HG03442 (cell line): ENCODE results near the gene OSM.
"Not testable (repeated sequence)": the region's sequence is repeated elsewhere in the genome, so short reads cannot be mapped to it uniquely, and the experiment has no call there.

ENCODE experiments used
- ATAC-seq: cut with Tn5 transposase; IDR thresholded peaks from one replicate; pipeline ENCODE4 v1.9.1; 2021; ENCODE audit warnings: mild to moderate bottlenecking, moderate library complexity; ENCODE audit not compliant: unreplicated experiment

The OSM gene

DNA sequence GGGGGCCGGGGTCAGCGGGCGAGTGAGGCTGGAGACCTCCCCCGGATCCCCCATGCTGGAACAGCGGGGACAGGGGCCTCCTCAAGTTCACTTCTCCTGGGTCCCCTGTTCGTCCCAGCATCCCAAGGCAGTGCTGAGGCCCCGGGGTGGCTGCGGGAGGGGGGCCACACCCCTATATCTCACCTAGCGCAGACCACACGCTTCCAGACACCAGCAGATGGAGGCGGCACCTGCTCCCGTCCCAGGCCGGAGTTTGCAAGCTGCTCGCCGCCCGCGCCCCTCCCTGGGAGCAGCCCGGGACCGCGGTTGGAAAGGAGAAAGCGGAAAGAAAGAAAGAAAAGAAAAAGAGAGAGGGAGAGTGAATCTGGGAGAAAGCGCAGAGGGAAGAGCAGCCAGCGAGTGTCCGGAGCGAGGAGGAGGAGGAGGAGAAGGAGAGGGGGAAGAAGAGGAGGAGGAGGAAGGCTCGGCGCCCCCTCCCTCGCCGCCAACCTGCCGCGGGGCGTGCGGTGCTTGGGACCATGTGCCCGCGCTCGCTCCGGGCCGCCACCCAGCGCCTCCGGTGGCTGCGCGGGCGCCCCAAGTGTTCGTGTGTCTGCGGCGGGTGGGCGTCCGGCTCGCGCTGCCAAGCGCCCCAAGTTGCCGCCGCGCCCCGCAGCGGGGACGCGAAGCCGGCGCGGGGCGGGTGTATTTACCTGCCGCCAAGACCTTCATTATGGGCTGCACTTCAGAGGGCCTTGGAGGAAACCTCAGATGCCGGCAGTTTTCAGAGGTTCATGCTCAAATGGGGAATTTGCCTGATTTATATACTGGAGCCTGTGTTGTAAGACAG is 20.5 kb downstream of the OSM start, which contains the start of gene LIF:
LIF (minus strand) TSS at position 775 of the 829 bp plus-strand sequence; CDS start at position 711, 64 bp downstream.
- no peak for ATAC-seq

DNA sequence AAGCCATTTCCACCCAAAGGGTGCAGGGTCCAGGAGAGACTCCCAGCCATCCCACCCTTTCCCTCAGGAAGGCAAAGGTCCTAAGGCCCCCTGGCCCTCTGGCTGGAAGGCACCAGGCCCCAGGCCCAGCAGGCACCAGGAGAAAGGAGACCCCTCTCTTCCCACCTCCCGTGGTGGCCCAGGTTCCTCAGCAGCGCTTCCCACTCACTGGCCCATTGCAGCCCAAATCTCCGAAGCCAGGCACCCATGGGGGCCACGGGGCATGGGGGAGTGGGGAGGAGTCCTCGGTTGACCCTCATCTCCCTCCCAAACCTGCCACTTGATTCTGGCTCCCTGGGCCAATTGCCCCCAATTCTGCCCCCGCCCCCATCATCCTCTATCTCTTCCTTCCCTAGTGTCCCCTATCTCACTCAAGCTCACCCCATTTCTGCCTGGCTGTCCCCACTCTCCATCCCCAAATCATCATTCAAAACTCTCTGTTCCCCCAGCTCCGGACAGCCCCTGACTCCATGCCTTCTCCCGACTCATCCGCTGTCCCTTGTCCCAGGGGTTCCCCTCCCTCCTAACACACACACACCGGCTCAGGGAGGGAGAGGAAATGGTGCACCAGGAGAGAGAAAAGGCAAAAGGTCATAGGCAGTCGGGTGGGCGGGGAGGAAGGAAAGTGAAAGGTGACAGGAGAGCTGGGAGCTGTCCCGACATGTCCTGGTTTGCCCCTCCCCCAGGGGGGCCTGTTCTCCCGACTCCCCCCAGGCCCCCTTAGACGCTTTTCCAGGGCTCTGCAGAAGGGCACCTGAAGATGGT is 21.3 kb downstream of the OSM start:
- no peak for ATAC-seq

DNA sequence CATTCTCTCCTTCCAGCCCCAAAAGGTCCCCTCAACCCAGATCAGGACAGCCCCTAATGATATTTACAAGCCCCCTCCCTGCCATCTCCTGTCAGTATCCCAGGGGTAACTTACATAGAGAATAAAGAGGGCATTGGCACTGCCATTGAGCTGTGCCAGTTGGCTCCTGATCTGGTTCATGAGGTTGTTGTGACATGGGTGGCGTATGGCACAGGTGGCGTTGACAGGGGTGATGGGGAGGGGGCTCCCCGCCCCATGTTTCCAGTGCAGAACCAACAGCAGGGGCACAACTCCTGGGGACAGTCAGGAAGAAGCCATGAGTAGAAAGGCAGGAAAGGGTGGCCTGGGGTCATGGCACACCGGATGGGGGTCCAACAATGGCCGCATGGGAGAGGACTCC is 22.0 kb downstream of the OSM start:
- ATAC-seq = no peak

DNA sequence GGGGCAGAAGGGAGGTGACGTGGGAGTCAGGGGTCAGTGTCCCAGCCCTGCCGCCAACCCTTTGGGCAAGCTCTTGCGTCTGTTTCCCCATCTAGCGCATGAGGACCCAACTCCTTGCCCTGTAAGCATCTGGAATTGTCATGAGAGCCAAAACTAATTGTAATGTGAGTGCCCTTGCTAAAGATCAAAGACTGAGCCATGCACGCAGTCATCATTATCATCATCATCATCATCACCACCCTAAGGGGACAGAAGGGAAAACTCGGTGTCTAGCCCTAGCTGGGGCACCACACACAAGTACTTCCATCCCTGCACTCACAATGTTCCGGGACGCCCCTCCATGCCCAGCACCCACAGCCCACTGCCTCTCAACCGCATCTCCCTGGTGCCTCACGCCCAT is 22.6 kb downstream of the OSM start:
- ATAC-seq = no peak

DNA sequence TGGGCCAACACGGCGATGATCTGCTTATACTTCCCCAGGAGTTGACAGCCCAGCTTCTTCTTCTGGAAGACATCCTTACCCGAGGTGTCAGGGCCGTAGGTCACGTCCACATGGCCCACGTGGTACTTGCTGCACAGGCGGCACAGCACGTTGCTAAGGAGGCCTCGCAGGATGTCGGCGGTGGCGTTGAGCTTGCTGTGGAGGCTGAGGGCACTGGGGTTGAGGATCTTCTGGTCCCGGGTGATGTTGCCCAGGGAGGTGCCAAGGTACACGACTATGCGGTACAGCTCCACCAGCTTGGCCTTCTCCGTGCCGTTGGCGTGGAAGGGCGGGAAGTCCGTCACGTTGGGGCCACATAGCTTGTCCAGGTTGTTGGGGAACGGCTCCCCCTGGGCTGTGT is 23.0 kb downstream of the OSM start:
- ATAC-seq = no peak

DNA sequence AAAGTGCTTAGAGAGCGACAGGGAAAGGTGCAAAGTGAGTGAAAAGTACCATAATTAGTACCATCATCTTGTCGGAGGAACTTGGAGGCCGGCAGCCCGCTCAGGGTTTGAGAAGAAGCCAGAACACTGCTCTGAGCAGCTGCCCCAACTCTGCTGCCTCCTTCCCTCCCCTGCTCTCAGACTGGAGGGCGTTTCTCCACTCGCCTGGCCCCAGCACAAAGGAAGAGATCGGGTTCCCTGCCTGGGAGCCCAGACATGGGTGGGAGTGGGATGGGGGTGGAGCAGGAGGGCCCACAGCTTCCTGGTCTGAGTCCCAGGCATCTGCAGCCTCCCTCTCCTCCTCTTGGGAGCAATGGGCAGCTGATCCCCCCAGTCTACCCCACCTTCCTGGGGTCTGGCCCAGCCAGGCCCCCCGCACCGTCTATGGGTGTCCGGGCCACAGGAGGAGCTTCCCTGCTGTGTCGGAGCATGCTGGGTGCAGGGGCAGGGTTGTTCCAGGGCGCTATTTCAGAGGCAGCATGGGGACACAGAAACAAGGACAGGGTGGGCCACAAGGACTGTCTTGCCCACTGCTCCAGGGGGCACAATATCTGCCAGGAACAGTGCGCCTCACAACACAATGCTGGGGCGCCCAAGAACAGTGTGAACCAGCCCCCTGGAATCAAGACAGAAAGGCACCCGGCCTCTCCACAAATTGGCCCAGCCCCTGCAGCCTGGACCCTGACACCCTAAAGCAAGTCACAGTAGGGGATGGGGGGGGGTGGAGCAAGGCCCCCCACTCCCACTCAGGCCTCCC is 24.9 kb downstream of the OSM start:
- ATAC-seq = no peak

DNA sequence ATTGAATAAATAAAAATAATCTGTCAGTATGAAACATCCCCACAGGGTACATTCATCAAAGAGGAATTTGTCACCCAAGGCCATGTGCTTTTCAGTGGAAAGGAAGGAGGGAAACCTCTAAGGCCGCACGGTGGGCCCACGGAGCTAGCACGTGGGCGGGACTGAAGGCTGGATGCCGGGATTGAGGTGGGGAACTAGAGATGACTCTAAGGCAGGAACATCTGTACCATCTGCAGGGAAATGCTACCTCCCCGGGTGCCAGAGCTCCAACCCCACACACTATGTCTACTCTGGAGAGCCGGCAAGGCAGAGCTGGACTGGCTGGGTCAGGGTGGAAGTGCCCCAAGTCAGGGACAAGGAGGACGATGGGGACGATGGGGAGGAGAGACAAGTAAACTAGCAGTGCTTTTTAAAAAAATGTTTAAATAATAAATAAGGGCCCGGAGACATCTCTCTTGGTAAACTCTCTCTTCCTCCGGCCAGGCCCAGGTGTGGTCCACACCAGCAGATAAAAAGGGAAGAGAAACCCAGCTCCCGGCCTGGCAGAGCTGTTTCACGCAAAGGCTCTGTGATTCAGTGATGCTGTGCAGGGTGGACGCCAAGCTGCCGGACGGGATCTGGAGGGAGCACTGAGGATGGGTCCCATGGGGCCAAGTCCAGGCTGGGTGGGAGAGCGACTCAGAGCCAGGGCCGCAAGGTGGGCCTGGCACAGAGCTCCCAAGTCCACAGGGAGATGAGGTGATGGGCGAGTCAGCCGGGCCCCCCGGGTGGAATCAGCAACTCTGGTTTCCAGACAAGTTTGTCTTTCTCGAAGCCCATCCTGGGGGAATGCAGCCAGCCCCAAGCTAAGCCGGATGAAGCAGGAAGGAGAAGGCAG is 25.9 kb downstream of the OSM start:
- no peak for ATAC-seq

DNA sequence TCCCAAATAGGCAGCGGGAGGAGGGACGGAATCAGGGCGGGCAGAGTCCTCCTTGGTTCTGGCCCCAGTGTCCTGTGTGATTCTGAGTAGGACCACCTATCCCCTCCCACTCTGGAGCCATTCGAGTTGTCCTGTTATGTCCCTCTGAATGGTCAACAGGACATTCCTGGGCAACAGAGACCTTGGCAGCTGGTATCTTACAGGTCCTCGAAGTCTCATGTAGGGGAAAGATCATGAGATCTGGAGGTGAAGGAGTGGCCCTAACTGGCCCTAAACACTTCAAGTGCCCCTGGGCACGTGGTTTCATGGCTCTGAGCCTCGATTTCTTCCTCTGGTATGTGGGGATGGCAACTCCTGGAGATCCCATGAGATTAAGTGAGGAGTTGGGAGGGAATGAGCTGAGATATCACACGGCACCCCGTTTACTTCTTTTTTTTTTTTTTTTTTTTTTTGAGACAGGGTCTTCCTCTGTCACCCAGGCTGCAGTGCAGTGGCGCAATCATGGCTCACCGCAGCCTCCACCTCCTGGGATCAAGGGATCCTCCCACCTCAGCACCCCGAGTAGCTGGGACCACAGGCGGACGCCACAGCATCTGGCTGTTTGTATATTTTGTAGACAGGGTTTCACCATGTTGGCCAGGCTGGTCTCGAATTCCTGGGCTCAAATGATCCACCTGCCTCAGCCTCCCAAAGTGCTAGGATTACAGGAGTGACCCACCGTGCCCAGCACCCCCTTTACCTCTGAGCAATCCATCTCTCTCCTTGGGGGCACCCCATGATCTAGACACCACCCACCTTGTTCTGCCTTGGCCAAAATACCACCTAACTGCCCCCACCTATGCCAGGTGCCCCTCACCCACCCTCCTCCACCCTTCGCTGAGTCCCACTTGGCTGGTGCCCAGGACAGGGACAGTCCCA is 26.9 kb downstream of the OSM start:
- ATAC-seq = no peak

DNA sequence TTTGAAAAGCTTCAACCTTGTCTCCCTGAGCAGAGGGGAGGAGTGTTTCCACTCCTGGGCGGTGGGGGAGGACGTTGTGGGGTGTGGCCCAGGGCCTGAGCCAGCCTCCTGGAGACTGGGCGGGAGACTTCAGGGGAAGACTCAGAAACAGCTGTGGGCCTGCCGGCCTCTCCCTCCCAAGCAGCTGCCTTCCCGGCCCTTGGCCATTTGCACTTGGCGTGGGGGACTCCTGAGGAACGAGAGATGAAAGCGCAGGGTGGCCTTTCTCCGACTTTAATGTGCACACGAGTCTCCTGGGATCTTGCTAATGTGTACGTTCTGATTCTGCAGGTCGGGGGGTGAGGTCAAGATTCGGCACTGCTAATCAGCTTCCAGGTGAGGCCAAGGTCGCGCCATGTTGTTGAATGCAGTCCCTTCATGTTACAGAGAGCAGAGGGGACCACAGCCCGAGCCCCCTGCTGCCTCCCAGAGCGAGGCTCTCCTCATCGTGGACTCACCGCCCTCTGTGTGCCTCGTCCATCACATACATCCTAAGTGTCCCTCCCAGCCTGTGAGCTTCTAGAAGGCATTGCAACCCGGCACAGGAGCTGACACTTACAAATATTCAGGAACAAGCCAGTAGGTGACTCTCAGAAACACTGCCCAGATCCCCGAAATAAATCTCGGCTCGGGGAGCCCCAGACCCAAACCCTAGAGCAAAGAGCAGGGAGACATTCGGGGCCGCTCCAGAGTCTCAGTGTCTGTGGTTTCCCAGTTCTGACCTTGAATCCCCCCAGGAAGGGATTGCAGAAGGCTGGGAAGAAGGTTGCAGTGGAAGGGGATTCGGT is 27.8 kb downstream of the OSM start:
- ATAC-seq = no peak

DNA sequence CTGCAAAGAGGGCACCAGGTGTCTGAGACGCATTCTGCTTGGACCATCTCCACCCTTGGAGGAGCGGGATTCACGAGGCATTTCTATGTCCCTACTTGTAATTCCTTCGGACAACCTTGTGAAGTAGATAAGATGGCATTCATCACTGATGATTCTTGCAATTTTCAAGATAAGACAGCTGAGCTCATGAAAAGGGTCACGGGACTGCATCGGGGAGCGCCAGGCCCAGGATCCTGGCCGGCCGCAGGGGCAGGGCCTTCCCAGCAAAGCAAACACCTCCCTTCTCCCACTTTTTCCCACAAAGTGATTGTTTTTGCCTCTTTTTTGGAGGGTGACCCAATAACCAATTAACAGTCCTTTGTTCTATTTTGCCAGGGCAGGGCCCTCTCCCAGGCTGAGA is 28.5 kb downstream of the OSM start:
- no peak for ATAC-seq

DNA sequence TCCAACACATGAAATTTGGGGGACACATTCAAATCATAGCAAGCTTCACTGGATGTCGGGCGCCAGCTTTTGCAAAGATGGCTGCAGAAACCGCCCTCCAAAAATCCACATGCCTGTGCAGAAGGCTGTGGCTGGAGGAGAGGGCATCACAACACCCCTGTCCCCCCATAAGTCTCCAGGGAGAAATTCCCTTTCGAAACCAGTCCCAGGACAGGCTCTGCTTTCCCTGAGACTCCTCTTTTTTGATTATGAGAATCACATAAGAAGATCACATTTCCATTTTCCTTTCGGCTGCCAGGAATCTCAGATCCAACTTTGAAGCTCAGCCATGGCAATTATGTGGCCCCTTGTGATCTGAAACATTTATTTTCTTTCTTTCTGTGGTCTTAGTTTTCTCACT is 29.8 kb downstream of the OSM start:
- no peak for ATAC-seq

DNA sequence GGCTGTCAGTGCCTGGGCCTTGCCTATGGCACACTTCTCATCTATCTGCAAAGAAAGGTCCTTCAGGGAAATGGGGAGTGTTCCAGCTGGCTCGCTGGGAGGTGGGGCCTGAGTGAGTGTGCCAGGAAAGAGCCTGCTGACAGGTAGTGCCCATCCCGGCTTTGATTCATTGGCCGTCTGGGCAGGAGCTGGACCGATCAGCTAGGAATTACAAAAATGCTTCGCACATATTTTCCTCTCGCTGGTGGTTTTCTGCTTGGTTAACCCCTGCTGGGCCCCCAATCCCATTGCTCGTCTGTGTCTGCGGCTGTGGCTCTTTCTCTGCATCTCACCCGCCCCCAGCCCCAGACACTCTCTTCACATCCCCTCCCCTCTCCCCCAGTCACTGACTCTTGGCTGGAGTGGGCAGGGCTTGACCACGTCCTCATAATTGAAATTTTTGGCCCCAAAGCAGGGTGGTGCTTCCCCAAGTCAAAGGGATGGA is 30.9 kb downstream of the OSM start:
- no peak for ATAC-seq

DNA sequence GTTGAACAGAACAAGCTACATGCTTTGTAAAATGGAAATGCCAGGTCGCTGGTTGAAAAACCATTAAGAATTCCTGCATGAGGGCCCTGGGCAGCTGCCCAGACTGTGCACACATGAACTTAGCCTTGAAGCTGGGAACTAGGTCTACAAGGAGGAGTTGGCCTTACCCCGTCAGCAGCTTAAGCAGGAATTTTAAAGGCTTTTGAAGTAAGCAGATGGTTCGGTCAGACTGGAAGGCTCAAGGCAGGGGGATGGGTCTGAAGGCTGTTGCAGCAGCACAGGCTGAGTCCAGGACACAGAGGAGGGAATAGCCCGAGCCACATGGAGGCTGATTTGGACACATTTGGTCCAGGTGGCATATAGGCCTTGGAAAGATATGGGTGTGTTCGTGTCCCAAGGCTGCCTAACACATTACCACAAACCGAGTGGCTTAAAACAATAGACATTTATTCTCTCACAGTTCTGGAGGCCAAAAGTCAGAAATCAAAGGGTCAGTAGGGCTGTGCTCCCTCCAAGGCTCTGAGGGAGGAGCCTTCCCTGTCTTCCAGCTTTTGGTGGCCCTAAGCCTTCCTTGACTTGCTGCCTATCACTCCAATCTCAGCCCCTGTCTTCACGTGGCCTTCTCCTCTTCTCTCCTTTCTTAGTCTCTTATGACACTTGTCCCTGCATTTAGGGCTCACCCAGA is 31.7 kb downstream of the OSM start:
- ATAC-seq = no peak

DNA sequence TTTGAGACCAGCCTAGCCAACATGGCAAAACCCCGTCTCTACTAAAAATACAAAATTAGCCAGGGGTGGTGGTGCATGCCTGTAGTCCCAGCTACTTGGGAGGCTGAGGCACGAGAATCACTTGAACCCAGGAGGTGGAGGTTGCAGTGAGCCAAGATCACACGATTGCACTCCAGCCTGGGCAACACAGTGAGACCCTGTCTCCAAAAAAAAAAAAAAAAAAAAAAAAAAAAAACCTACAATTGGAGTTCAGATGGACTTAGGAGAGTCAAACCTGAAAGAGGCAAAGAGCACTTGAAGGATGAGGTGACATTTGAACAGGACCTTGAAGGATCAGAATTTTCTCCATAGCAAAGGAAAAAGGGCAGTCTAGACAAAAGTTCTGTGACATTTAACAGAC is 32.3 kb downstream of the OSM start:
- ATAC-seq = not testable (repeated sequence)

DNA sequence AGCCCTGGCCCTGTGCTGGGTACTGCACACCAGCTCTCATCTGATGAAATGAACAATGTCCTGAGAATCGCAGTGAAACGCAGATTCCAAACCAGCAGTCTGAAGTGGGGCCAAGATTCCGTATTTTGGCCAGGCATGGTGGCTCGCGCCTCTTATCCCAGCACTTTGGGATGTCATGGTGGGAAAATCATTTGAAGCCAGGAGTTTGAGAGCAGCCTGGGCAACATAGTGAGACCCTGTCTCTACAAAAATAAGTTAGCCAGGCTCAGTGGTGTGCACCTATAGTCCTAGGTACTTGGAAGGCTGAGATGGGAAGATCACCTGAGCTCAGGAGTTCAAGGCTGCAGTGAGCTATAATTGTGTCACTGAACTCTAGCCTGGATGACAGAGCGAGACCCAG is 33.1 kb downstream of the OSM start:
- no peak for ATAC-seq

DNA sequence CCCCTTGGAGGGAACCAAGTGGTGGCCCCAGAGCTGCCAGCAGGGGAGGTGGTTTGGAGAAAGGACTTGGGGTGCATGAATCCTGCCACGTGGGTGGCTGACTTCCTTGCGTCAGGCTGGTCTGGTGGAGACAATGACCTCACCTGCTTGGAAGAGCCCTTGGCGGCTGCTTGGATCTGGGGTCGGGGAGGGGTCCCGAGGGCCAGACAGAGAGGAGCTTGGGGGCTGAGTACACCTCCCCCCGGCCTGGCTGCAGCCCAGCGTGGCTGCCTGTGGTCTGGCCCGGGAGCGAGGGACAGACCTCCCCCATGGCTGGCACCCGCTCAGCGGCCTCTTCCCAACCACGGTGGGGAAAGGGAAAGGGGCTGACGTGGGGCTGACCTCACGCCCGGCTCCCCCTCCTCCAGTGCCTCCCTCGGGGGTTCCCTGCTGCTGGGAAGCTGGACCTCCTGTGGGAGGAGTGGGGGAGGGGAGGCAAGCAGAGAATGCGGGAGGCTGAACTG is 33.9 kb downstream of the OSM start:
- no peak for ATAC-seq

DNA sequence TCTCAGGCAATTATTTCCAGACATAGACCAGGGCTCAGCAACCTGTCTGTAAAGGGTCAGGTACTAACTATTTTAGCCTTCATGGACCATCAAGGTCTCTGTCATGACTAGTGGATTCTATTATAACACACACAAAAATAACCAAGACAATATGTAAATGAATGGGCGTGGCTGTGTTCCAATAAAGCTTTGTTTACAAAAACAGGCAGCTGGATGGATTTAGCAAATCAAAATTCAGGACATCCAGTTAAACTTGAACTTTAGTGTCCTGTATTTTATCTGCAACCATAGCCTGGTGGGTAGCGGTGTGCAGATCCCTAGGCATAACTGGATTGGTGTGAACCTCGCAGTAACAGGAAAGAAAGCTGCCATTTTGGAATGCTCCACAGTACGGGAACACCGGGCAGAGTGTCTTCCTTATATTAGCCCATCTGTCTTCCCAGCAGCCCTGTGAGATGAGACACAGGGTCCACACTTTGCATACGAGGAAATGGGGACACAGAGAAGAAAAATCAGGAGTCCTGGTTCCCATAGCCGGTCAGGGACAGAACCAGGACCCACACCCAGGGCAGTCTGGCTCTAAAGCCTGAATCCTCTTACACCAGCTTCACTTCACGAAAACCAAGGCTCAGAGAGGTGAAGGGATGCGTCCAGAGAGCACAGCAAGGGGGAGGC is 35.7 kb downstream of the OSM start:
- ATAC-seq = no peak
